HFF-Myc (cell line): ENCODE data around the gene FLT3LG.
A peak's percentile ranks its signal among the peaks of the same experiment; 100 is the strongest.

ENCODE experiments used
- DNase-seq: peaks from one replicate; pipeline ENCODE4 v3.0.0-alpha.2; 2011; ENCODE audit warnings: low read depth; ENCODE audit errors: extremely low read depth
- H3K4me3 ChIP-seq: replicated peaks from 2 replicates; pipeline ENCODE4 v1.5.1; 2011; ENCODE audit warnings: low read depth, mild to moderate bottlenecking, control low read depth, low read length
- CTCF ChIP-seq: IDR thresholded peaks from 2 replicates; pipeline ENCODE4 v1.5.1; 2012; ENCODE audit warnings: mild to moderate bottlenecking, low read depth, low read length, control low read depth; ENCODE audit errors: missing control alignments

Gene FLT3LG

GRCh38 chr19:49489601-49490167 lies 15.7 kb downstream of the FLT3LG start:
- no peak for TF ChIP-seq CTCF
- no peak for DNase-seq
- H3K4me3 ChIP-seq, result peak overlapping the region; percentile 100

- DNase-seq, result no peak
- TF ChIP-seq CTCF, result no peak
- H3K4me3 ChIP-seq, result peak overlapping the region; percentile 100
Observed at GRCh38 chr19:49490287-49491029, 16.4 kb downstream of the FLT3LG start.

DNA sequence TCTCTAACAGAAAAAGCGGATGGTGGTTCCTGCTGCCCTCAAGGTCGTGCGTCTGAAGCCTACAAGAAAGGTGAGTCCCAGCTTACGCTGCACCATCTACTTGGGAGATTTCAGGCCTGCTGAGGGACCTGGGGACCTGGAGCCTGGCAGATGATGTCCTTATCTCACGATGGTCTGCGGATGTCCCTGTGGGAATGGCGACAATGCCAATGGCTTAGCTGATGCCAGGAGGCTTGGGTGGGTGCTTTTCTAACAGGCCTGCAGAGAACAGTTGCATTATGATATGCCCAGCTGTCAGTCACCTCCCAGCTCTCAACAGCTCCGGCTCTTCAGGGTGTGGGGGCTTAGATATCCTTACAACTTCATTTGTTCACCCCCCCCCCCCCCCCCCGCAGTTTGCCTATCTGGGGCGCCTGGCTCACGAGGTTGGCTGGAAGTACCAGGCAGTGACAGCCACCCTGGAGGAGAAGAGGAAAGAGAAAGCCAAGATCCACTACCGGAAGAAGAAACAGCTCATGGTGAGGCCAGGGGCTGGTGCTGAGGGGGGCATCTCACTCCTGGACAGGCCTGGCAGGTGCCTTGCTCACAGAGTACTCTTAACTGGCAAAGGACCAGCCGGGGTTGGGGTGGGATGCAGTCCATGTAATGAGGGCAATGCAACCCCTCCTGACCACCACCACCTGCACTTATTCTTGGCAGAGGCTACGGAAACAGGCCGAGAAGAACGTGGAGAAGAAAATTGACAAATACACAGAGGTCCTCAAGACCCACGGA lies 17.2 kb downstream of the FLT3LG start:
- H3K4me3 ChIP-seq, result peak overlapping the region; percentile 100
- TF ChIP-seq CTCF, result no peak
- DNase-seq, result no peak

DNA sequence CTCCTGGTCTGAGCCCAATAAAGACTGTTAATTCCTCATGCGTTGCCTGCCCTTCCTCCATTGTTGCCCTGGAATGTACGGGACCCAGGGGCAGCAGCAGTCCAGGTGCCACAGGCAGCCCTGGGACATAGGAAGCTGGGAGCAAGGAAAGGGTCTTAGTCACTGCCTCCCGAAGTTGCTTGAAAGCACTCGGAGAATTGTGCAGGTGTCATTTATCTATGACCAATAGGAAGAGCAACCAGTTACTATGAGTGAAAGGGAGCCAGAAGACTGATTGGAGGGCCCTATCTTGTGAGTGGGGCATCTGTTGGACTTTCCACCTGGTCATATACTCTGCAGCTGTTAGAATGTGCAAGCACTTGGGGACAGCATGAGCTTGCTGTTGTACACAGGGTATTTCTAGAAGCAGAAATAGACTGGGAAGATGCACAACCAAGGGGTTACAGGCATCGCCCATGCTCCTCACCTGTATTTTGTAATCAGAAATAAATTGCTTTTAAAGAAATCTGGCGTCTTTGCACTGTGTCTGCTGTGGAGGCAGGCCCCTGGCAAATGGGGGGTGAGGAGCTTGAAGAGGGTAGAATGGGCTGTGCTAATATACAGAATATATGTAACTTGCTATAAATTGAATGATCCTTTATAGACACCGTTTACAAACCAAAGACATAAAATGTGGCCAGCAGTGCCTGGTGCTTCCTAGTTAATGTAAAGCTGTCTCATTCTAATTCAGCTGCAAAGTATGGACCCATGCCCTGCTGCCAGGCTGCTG lies 18.0 kb downstream of the FLT3LG start:
- no peak overlapping the region for H3K4me3 ChIP-seq
- TF ChIP-seq CTCF, result no peak
- DNase-seq, result no peak

DNA sequence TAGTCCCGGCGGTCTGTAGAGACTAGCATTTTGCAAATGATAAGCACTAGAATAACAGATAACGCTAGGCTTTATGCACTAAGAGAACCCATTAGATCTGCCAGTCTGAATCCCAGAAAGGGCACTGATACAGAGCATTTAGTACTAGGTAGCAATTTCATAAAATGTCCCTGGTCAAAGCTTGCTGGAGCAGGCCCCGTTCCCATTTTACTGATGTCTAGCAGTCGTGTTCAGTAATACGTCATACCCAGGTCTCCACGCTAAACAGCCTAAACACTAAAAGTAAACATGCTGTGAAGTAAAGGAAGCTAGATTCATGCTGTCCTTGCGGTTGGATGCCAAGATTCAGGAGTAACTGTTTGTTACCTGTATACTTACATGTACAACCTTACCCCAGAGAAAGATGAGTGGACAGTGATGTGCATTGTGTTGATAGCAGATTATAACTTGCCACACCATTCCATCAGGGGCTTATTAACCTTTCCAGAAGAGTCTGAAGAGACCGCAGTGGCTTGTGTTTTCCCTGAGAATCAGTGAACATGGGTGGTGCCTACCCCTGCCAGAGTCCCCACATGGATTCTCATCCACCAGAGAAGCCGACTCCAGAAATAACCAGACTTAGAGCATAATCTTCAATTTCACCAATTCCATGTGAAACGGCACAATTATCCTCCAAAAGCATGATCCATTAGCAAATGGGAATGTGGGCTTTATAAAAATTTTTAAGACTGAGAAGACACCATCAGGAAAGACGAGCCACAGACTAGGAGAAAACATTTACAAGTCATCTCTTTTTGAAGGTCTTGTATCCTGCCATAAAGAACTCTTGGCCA lies 18.8 kb downstream of the FLT3LG start:
- DNase-seq, result peak; percentile 59
- no peak for TF ChIP-seq CTCF
- H3K4me3 ChIP-seq, result no peak overlapping the region

DNA sequence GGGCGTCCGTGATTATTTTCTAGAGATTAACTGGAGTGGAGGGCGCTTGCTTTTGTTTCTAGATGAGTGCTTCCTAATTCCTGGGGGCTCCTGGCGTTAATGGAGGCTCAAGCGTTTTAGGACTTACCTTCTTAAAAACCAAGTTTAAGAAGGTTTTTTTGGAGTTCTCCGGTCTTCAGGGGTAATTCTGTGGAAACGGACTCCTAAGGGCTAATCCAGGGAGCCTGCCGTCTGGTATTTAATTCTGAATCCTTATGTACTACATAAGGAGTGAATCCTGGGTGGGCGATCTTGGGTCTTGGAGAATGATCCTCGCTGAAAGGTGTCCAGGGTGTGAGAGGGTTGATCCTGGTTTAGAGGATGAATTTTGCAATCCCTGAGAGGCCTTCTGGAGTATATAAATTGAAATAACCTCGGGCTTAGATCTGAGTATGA lies 22.6 kb downstream of the FLT3LG start:
- no peak for TF ChIP-seq CTCF
- DNase-seq, result no peak
- peak overlapping the region; percentile 78 for H3K4me3 ChIP-seq
